NCI-H1105 treated with DMSO at 0.1 percent for 48 hours (cell line): ENCODE data around the gene MRFAP1L1.

ENCODE experiments used
- DNase-seq: peaks from one replicate; lab custom pipeline; 2025; lab: John Stamatoyannopoulos, UW

MRFAP1L1 gene

GRCh38 chr4:6660430-6660829 is 49.2 kb downstream of the MRFAP1L1 start:
- DNase-seq, result no peak

- no peak for DNase-seq
Observed at GRCh38 chr4:6659897-6660296, 49.8 kb downstream of the MRFAP1L1 start.

- no peak for DNase-seq
Observed at GRCh38 chr4:6658597-6659075, 51.0 kb downstream of the MRFAP1L1 start.

GRCh38 chr4:6658209-6658595 is 51.5 kb downstream of the MRFAP1L1 start:
- no peak for DNase-seq
